Endometrial microvascular endothelial cells (primary cell): Measurements from ENCODE around the gene KASH5. TPM values are rescaled to one million over a fixed set of nuclear protein-coding genes. Genes with fewer than 3 reads are reported as not detected.

Experiments used
- in situ Hi-C: cut with HindIII; loops from 2 replicates; pipeline ENCODE4 v1.10.0; 2017; ENCODE audit warnings: low sequenced_read_pairs, low pct_unique_long_range_greater_than_20kb; ENCODE audit errors: inconsistent ontology term
- total RNA-seq: library from RNA; depleted of rRNA; stranded (reverse); fragments of >200 nt; gene quantifications from one replicate; pipeline ENCODE4 v1.2.3, GENCODE V29; 2015; ENCODE audit errors: inconsistent ontology term

The KASH5 gene
- total RNA-seq, 1 donor from 2014 or later, result not detected

DNA sequence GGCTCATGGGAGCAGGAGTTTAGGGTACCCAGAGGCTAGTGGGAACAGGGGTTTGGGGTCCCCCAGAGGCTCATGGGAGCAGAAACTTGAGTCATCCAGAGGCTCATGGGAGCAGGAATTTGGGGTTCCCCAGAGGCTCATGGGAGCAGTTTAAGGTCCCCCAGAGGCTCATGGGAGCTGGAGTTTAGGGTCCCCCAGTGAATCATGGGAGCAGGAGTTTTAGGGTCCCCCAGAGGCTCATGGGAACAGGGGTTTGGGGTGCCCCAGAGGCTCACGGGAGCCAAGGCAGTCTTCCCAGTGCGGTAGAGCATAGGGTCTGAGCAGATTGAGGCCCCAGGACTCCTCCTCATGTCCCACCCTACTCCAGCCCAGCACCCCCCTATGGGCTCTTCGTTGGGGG lies 77.3 kb downstream of the KASH5 start:
- in situ Hi-C loops, result no loop called here

Other genes starting within 250 kb of the KASH5 start
- not detected for gene HRC, start 232.9 kb upstream of the KASH5 start, total RNA-seq
- 27.8 TPM for gene TRPM4, start 230.5 kb upstream of the KASH5 start, total RNA-seq
- not detected for gene SLC6A16, start 63.1 kb upstream of the KASH5 start, total RNA-seq
- gene CD37, start 52.8 kb upstream of the KASH5 start, total RNA-seq, result not detected
- 86.6 TPM for gene TEAD2, start 25.8 kb upstream of the KASH5 start, total RNA-seq
- not detected for gene DKKL1, start 24.4 kb upstream of the KASH5 start, total RNA-seq
- gene PTH2, start 35.2 kb downstream of the KASH5 start, total RNA-seq, result not detected
- gene GFY, start 37.1 kb downstream of the KASH5 start, total RNA-seq, result not detected
- gene SLC17A7, start 53.3 kb downstream of the KASH5 start, total RNA-seq, result not detected
- gene PIH1D1, start 63.6 kb downstream of the KASH5 start, total RNA-seq, result 97.7 TPM
- 67.4 TPM for gene ALDH16A1, start 65.0 kb downstream of the KASH5 start, total RNA-seq
- gene FLT3LG, start 86.0 kb downstream of the KASH5 start, total RNA-seq, result 2.6 TPM
- gene RPL13A, start 99.4 kb downstream of the KASH5 start, total RNA-seq, result 2,035 TPM
- gene RPS11, start 108.2 kb downstream of the KASH5 start, total RNA-seq, result 3,348 TPM
- gene FCGRT, start 124.4 kb downstream of the KASH5 start, total RNA-seq, result 93.4 TPM
- 38.2 TPM for gene RCN3, start 139.8 kb downstream of the KASH5 start, total RNA-seq
- 107 TPM for gene NOSIP, start 192.3 kb downstream of the KASH5 start, total RNA-seq
- gene PRRG2, start 193.1 kb downstream of the KASH5 start, total RNA-seq, result not detected
- 7.5 TPM for gene PRR12, start 202.9 kb downstream of the KASH5 start, total RNA-seq